Liver (tissue), 9 donors: ENCODE results near the gene JRKL. TPM values are rescaled to one million over a fixed set of nuclear protein-coding genes. Genes with fewer than 3 reads are reported as not detected.

Experiments used
- DNase-seq: peaks from one replicate; pipeline ENCODE4 v3.0.0-alpha.2; 2017; ENCODE audit warnings: low spot score
- H3K27ac ChIP-seq, 2 donors: one replicate each; pipeline ENCODE4 v1.7.0; 2013; ENCODE audit warnings: inconsistent platforms in 2 of 2, low read length in 2 of 2, control low read depth in 1 of 2, low read depth in 1 of 2, mild to moderate bottlenecking in 1 of 2
- H3K27me3 ChIP-seq, 4 donors: one replicate each; pipeline versions ENCODE4 v1.6.1 to v1.7.0; 2013; ENCODE audit warnings: low read length in 3 of 4, inconsistent platforms in 1 of 4, mild to moderate bottlenecking in 1 of 4, moderate library complexity in 1 of 4; ENCODE audit not compliant: control insufficient read depth in 4 of 4, insufficient read depth in 4 of 4
- H3K36me3 ChIP-seq, 4 donors: one replicate each; pipeline versions ENCODE4 v1.6.1 to v1.7.0; 2013; ENCODE audit warnings: low read length in 3 of 4, mild to moderate bottlenecking in 3 of 4, low read depth in 1 of 4, moderate library complexity in 1 of 4; ENCODE audit not compliant: control insufficient read depth in 4 of 4, insufficient read depth in 3 of 4
- H3K4me1 ChIP-seq, 4 donors: one replicate each; pipeline versions ENCODE4 v1.6.1 to v1.7.0; 2013; ENCODE audit warnings: low read length in 3 of 4, mild to moderate bottlenecking in 3 of 4, moderate library complexity in 1 of 4; ENCODE audit not compliant: control insufficient read depth in 4 of 4, insufficient read depth in 4 of 4
- H3K4me3 ChIP-seq, 3 donors: one replicate each; pipeline versions ENCODE4 v1.6.1 to v1.7.0; 2013; ENCODE audit warnings: low read length in 3 of 3, control low read depth in 1 of 3, low read depth in 1 of 3, mild to moderate bottlenecking in 1 of 3
- H3K9ac ChIP-seq, 2 donors: one replicate each; pipeline ENCODE4 v1.7.0; 2013; ENCODE audit warnings: low read length in 2 of 2, mild to moderate bottlenecking in 2 of 2, moderate library complexity in 2 of 2, control low read depth in 1 of 2, low read depth in 1 of 2
- H3K9me3 ChIP-seq, 4 donors: one replicate each; pipeline versions ENCODE4 v1.6.1 to v1.7.0; 2013; ENCODE audit warnings: low read length in 3 of 4; ENCODE audit not compliant: control insufficient read depth in 4 of 4
- ATF3 ChIP-seq: IDR thresholded peaks from 2 replicates; pipeline ENCODE4 v1.6.1; 2016; ENCODE audit warnings: antibody characterized with exemption
- CTCF ChIP-seq: fragments of 150-350 bp; IDR thresholded peaks from 2 replicates; pipeline ENCODE4 v1.5.1; 2017; ENCODE audit warnings: improper control_type of control experiment, low read depth, low read length; ENCODE audit not compliant: missing input control
- FOXA1 ChIP-seq: IDR thresholded peaks from 2 replicates; pipeline ENCODE4 v1.6.1; 2016; ENCODE audit warnings: antibody characterized with exemption
- FOXA2 ChIP-seq: IDR thresholded peaks from 2 replicates; pipeline ENCODE4 v1.6.1; 2016; ENCODE audit warnings: antibody characterized with exemption
- GABPA ChIP-seq, 2 donors: IDR thresholded peaks in 1 of 2; conservative IDR thresholded peaks in 1 of 2; 2 replicates each; pipeline ENCODE4 v1.6.1; 2016; ENCODE audit warnings: antibody characterized with exemption in 2 of 2, mild to moderate bottlenecking in 1 of 2, moderate library complexity in 1 of 2
- JUND ChIP-seq, 2 donors: IDR thresholded peaks; 2 replicates each; pipeline ENCODE4 v1.6.1; 2016; ENCODE audit warnings: antibody characterized with exemption in 2 of 2
- MAX ChIP-seq: IDR thresholded peaks from 2 replicates; pipeline ENCODE4 v1.6.1; 2016; ENCODE audit warnings: antibody characterized with exemption
- NR2F2 ChIP-seq: IDR thresholded peaks from 2 replicates; pipeline ENCODE4 v1.6.1; 2016; ENCODE audit warnings: antibody characterized with exemption
- REST ChIP-seq: IDR thresholded peaks from 2 replicates; pipeline ENCODE4 v1.6.1; 2016; ENCODE audit warnings: antibody characterized with exemption, mild to moderate bottlenecking
- RXRA ChIP-seq, 2 donors: IDR thresholded peaks; 2 replicates each; pipeline ENCODE4 v1.6.1; 2017 to 2018; ENCODE audit warnings: antibody characterized with exemption in 2 of 2, mild to moderate bottlenecking in 1 of 2
- SP1 ChIP-seq: IDR thresholded peaks from 2 replicates; pipeline ENCODE4 v1.6.1; 2018; ENCODE audit warnings: antibody characterized with exemption, mild to moderate bottlenecking
- TAF1 ChIP-seq: conservative IDR thresholded peaks from 2 replicates; pipeline ENCODE4 v1.6.1; 2016; ENCODE audit warnings: antibody characterized with exemption, mild to moderate bottlenecking
- YY1 ChIP-seq: IDR thresholded peaks from 2 replicates; pipeline ENCODE4 v1.6.1; 2016; ENCODE audit warnings: antibody characterized with exemption, mild to moderate bottlenecking
- WGBS: extraction: QIAGEN DNeasy Blood & Tissue Kit; methylation state at CpG from one replicate; pipeline ENCODE4 v1.1.7; 2013; 5-methylcytosine and 5-hydroxymethylcytosine counted together
- polyA plus RNA-seq, 2 donors: library from polyadenylated mRNA; stranded (reverse) in 1 of 2; unstranded in 1 of 2; fragments of 200-250 nt in 1 of 2; fragments of >200 nt in 1 of 2; fragmentation: Nextera tagmentation in 1 of 2; extraction: Ambion mirVana in 1 of 2; gene quantifications; one replicate each; pipeline versions ENCODE4 v1.2.1 to v1.2.3, GENCODE V29; 2013 to 2015
- total RNA-seq, 2 donors: library from RNA; depleted of rRNA; stranded (reverse); fragments of >200 nt; gene quantifications; one replicate each; pipeline ENCODE4 v1.2.3, GENCODE V29; 2014
- donor health status: healthy.
- donor health status: healthy.
- donor health status: healthy.
- donor health status: healthy.
- donor health status: healthy.

JRKL gene
- total and polyA plus RNA-seq, 4 donors = 1.1 to 3.8 (median 1.6) TPM

GRCh38 chr11:96413408-96413807 is 23.6 kb downstream of the JRKL start:
- DNase-seq = no peak

GRCh38 chr11:96424693-96425092 is 34.9 kb downstream of the JRKL start:
- Histone ChIP-seq H3K9me3 (no peaks in the 10 kb centered on the region), H3K27ac (no peak overlapping the region), H3K36me3 (no peaks in the 10 kb centered on the region), H3K9ac (no peak overlapping the region), H3K4me3 (no peak overlapping the region), H3K4me1 (no peaks in the 10 kb centered on the region), H3K27me3 (no peaks in the 10 kb centered on the region)
- WGBS = 34% methylated on average over 2 of the region's 2 CpGs
- DNase-seq = no peak
- TF ChIP-seq RXRA (IDR thresholded peaks at IDR 0.05) (no peak), GABPA (IDR thresholded peaks at IDR 0.05 in 1 of 2, conservative IDR thresholded peaks at IDR 0.05 in 1 of 2) (no peak), YY1 (no peak), TAF1 (no peak), JUND (IDR thresholded peaks at IDR 0.05) (no peak), SP1 (no peak), ATF3 (no peak), NR2F2 (no peak), FOXA2 (no peak), MAX (no peak), FOXA1 (no peak)

More at GRCh38 chr11:96413408-96413807, 23.6 kb downstream of the JRKL start:
- no peaks in the 10 kb centered on the region for H3K4me1 ChIP-seq
- TF ChIP-seq CTCF (no peak), NR2F2 (no peak), ATF3 (no peak), REST (no peak), SP1 (no peak)
- no peak overlapping the region for H3K4me3 ChIP-seq
- no peaks in the 10 kb centered on the region for H3K27me3 ChIP-seq
- no peaks in the 10 kb centered on the region for H3K36me3 ChIP-seq
- no peak overlapping the region for H3K9ac ChIP-seq
- no peak overlapping the region for H3K27ac ChIP-seq
- no peaks in the 10 kb centered on the region for H3K9me3 ChIP-seq
